ENCODE measurements around the gene PRKAR2B. TPM values are rescaled to one million over a fixed set of nuclear protein-coding genes. Genes with fewer than 3 reads are reported as not detected.
"Not testable (repeated sequence)": the region's sequence is repeated elsewhere in the genome, so short reads cannot be mapped to it uniquely, and the experiment has no call there.

PRKAR2B gene
- total RNA-seq, 2 donors from 2014 or later = 10.6 to 44.2 TPM

DNA sequence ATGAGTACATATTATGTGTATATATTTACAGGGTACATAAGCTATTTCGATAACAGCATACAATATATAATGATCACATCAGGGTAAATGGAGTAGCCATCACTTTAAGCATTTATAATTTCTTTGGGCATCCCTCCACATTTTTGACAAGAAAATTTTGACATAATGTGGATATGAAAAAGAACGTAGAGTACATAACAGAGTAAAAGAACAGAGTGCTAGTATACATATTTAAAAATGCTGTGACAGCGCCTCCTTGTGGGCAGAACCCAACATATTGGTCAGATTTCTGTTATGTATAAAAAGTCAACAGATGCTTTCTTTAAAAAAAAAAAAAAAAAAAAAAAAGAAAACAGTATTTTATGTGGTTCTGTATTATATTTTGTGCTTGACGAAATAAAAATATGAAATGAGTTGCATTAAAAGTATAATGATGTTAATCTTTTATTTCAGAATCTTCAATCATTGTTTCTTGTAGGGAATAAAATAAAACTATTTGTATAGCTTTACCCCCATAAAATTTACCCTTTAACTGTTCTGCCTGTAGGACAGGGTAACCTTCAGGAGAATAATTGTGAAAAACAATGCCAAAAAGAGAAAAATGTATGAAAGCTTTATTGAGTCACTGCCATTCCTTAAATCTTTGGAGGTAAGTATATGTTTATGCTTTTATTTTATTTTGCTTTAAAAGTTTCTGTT, 106.0 kb downstream of the PRKAR2B start:
- 21% methylated on average over 4 of the region's 4 CpGs for WGBS, 2 donors
- no peak for TF ChIP-seq POLR2A (IDR thresholded peaks at IDR 0.05)
- TF ChIP-seq, protein P1, sequence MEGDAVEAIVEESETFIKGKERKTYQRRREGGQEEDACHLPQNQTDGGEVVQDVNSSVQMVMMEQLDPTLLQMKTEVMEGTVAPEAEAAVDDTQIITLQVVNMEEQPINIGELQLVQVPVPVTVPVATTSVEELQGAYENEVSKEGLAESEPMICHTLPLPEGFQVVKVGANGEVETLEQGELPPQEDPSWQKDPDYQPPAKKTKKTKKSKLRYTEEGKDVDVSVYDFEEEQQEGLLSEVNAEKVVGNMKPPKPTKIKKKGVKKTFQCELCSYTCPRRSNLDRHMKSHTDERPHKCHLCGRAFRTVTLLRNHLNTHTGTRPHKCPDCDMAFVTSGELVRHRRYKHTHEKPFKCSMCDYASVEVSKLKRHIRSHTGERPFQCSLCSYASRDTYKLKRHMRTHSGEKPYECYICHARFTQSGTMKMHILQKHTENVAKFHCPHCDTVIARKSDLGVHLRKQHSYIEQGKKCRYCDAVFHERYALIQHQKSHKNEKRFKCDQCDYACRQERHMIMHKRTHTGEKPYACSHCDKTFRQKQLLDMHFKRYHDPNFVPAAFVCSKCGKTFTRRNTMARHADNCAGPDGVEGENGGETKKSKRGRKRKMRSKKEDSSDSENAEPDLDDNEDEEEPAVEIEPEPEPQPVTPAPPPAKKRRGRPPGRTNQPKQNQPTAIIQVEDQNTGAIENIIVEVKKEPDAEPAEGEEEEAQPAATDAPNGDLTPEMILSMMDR (IDR thresholded peaks at IDR 0.05) = peak; percentile 16 to 63 (median 57)
- peak; percentile 52 for ATAC-seq

DNA sequence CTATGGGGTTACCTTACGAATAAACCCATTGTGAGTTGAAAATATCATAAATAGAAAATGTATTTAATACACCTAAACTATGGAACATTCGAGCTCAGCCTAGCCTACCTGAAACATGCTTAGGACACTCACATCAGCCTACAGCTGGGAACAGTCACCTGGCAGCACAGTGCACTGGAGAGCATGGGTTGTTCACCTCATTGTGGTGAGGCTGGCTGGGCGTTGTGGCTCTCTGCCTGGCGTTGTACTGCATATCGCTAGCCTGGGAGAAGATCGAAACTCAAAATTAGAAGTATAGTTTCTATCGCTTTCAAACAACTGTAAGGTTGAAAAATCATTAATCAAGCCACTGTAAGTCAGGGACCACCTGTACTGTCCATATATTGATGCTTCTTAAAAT, 107.0 kb downstream of the PRKAR2B start:
- no peaks in the 10 kb centered on the region for H3K36me3 ChIP-seq (replicated peaks in 1 of 2; ENCODE audit: insufficient read depth in 1 of 2, low read depth in 2 of 2)
- WGBS, 2 donors = 75 to 76% methylated on average over 7 of the region's 7 CpGs
- no peaks in the 10 kb centered on the region for H3K4me1 ChIP-seq
- H3K9me3 ChIP-seq = no peaks in the 10 kb centered on the region
- TF ChIP-seq, protein P1 (IDR thresholded peaks at IDR 0.05) = no peak
- no peak for TF ChIP-seq POLR2A (IDR thresholded peaks at IDR 0.05)
- H3K27ac ChIP-seq = no peak overlapping the region
- intact Hi-C loops (cut with DNase I) = no loop called here
- DNase-seq = no peak
- no peak overlapping the region for H3K4me3 ChIP-seq
- ATAC-seq = no peak
- H3K27me3 ChIP-seq = no peaks in the 10 kb centered on the region

More for the DNA sequence above, 106.0 kb downstream of the PRKAR2B start:
- Histone ChIP-seq H3K9me3 (no peaks in the 10 kb centered on the region), H3K36me3 (replicated peaks in 1 of 2; ENCODE audit: insufficient read depth in 1 of 2, low read depth in 2 of 2) (no peaks in the 10 kb centered on the region), H3K4me1 (no peaks in the 10 kb centered on the region), H3K27me3 (no peaks in the 10 kb centered on the region), H3K27ac (no peak overlapping the region), H3K4me3 (no peak overlapping the region)
- peak; percentile 66 to 85 (median 82) for DNase-seq
- intact Hi-C loops (cut with DNase I) = no loop called here

DNA sequence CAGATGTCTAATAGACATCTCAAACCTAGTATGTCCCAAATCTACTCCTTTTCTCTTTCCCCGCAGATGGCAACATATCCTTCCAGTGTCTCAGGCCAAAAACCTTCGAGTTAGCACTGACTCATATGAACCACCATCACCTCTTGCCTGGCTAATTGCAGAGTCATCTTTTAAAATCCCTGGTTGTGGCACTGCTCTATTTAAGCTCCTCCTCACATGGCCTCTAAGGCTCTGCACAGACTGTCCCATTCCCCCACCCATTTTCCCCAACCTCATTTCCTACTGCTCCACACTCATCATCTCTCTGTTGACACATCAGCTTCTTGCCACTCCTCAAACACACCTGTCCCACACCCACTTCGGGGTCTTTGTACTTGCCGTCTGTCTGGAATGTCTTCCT, 107.5 kb downstream of the PRKAR2B start:
- no peaks in the 10 kb centered on the region for H3K36me3 ChIP-seq (replicated peaks in 1 of 2; ENCODE audit: insufficient read depth in 1 of 2, low read depth in 2 of 2)
- DNase-seq (no peak), ATAC-seq (no peak)
- TF ChIP-seq, protein P1 (IDR thresholded peaks at IDR 0.05) = no peak
- TF ChIP-seq POLR2A (IDR thresholded peaks at IDR 0.05) = no peak
- no peaks in the 10 kb centered on the region for H3K9me3 ChIP-seq
- H3K27ac ChIP-seq = no peak overlapping the region
- no peaks in the 10 kb centered on the region for H3K27me3 ChIP-seq
- 31 to 45% methylated on average over 4 of the region's 4 CpGs for WGBS, 2 donors
- no peaks in the 10 kb centered on the region for H3K4me1 ChIP-seq
- H3K4me3 ChIP-seq = no peak overlapping the region
- intact Hi-C loops (cut with DNase I) = no loop called here

DNA sequence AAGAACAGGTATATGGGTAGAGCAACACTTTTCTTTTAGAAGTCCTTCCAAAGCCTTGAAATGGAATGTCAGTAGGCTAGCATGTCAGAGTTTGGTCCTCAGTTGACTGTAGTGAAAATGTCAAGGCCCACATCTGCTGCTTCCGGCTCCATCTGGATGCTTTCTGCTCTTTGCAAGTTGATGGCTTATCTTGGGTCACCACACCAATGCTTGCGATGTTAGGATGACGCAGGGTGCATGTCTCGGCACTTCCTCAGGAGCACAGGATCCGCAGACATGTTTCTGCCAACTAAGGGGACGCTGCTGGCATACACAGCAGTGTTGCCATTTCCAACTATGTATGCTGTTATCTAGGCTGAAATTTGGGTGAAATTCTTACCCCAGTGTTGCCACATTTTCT, 110.3 kb downstream of the PRKAR2B start:
- DNase-seq (no peak), ATAC-seq (no peak)
- Histone ChIP-seq H3K27ac (no peak overlapping the region), H3K4me1 (no peaks in the 10 kb centered on the region), H3K36me3 (replicated peaks in 1 of 2; ENCODE audit: insufficient read depth in 1 of 2, low read depth in 2 of 2) (no peaks in the 10 kb centered on the region), H3K9me3 (no peaks in the 10 kb centered on the region), H3K4me3 (no peak overlapping the region), H3K27me3 (no peaks in the 10 kb centered on the region)
- 90 to 92% methylated on average over 6 of the region's 6 CpGs for WGBS, 2 donors
- intact Hi-C loops (cut with DNase I) = no loop called here
- TF ChIP-seq, protein P1 (IDR thresholded peaks at IDR 0.05) = no peak
- TF ChIP-seq POLR2A (IDR thresholded peaks at IDR 0.05) = no peak

DNA sequence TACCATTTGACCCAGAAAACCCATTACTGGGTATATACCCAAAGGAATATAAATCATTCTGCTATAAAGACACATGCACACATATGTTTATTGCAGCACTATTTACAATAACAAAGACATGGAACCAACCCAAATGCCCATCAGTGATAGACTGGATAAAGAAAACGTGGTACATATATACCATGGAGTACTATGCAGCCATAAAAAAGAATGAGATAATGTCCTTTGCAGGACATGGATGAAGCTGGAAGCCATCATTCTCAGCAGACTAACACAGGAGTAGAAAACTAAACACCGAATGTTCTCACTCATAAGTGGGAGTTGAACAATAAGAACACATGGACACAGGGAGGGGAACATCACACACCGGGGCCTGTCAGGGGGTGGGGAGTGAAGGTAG, 111.2 kb downstream of the PRKAR2B start:
- H3K4me1 ChIP-seq; ATAC-seq; H3K9me3 ChIP-seq; H3K4me3 ChIP-seq; H3K27me3 ChIP-seq; H3K27ac ChIP-seq; intact Hi-C loops (cut with DNase I); DNase-seq; H3K36me3 ChIP-seq (replicated peaks in 1 of 2; ENCODE audit: insufficient read depth in 1 of 2, low read depth in 2 of 2): not testable (repeated sequence)
- 89 to 92% methylated on average over 3 of the region's 3 CpGs for WGBS, 2 donors

All from body of pancreas (tissue), 4 donors.